NT2/D1 (cell line): Measurements from ENCODE around the gene TMEM170B.

Experiments used
- YY1 ChIP-seq: IDR thresholded peaks from 2 replicates; pipeline ENCODE4 v1.6.1; 2011; ENCODE audit not compliant: insufficient read length, insufficient read depth
- ZNF274 ChIP-seq: IDR thresholded peaks from 2 replicates; pipeline ENCODE4 v1.6.1; 2011; ENCODE audit warnings: mild to moderate bottlenecking, low read depth, low read length

- no peak for TF ChIP-seq ZNF274
- no peak for TF ChIP-seq YY1
These were observed 1.4 kb downstream of the TMEM170B start for GRCh38 chr6:11538819-11539468.
